NCI-H146 treated with DMSO at 0.1 percent for 48 hours (cell line): ENCODE measurements around the gene ATXN1.

Experiments used
- DNase-seq: peaks from one replicate; lab custom pipeline; 2025; ENCODE audit not compliant: unreplicated experiment; lab: John Stamatoyannopoulos, UW

The ATXN1 gene

DNA sequence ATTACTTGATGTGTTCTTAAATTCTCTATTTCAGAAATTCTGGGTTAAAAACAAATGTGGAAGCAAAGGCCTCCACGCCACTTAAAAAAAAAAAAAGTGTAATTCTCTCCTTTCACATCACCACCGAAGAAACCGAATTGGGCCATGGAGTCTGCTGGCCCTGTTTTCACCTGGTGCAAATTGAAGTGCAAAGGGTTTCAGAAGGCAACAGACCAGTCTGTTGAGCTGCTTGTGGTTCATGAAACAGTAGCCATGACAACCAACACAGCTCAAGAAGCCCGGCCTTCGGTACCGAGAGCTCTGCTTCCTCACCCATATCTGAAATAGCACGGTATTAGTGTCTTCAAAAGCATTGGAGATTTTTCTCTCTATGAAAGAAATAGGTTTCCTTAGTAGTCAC lies 459.7 kb downstream of the ATXN1 start:
- DNase-seq, result no peak

GRCh38 chr6:16299861-16300260 lies 461.4 kb downstream of the ATXN1 start:
- DNase-seq, result no peak

GRCh38 chr6:16296061-16296670 lies 465.1 kb downstream of the ATXN1 start:
- no peak for DNase-seq

DNA sequence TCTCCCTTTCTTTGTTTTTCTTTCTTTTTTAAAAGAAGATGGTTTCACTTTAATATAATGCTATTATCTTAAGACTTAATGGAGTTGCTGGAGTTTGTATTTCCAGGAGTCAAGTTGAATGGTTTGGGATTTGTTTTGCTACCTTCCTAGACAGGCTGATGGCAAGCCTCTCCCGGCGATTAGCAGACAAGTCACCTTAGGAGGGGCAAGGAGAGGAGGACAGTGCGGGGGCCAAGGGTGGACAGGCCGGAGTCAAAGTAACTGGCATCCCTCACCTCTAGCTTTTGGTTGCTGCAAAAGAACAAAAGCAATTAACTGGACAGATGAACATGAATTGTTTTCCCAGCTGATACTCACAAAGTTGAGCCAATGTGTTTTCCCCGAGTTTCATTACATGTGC lies 465.8 kb downstream of the ATXN1 start:
- DNase-seq, result no peak

DNA sequence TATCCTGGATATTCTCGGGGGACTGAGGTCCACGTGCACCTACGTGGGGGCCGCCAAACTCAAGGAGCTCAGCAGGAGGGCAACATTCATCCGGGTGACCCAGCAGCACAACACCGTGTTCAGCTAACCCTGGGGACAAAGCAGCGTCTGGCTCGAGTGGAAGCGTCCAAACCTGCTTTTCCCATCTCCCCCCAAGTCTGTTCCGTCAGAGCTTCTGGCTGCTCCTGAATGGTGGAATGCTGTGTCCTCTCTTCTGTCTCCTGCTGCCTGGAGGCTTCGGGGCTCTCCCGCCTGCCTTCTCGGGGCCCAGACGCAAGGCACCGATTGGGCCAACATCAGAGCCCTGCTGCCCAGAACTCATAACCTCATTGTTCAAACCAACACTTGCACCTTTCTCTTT lies 466.2 kb downstream of the ATXN1 start:
- no peak for DNase-seq

GRCh38 chr6:16294371-16294770 lies 466.9 kb downstream of the ATXN1 start:
- no peak for DNase-seq

- no peak for DNase-seq
These were observed 468.3 kb downstream of the ATXN1 start for GRCh38 chr6:16292942-16293341.

DNA sequence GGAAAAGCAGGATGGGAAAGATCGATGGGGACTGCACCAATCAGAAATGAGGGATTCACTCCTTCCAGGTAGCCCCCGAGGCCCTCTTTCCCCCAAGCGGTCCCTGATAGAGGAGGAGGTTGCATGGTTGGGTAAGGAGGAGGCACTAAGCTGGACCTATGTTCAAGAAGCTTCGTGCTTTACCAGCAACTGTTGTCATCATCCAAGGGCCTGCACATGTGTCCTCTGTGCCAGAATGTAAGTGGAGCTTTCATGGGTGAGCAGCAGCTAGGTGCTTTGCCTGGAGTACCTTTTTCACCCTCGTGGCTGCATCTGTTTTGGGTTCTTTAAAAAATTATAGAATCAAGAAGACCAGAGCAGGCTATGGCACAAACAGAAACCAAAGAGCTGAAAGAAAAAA lies 468.8 kb downstream of the ATXN1 start:
- DNase-seq, result no peak

- DNase-seq, result no peak
These were observed 469.5 kb downstream of the ATXN1 start for GRCh38 chr6:16291739-16292138.

- DNase-seq, result no peak
These were observed 473.1 kb downstream of the ATXN1 start for GRCh38 chr6:16288163-16288562.

DNA sequence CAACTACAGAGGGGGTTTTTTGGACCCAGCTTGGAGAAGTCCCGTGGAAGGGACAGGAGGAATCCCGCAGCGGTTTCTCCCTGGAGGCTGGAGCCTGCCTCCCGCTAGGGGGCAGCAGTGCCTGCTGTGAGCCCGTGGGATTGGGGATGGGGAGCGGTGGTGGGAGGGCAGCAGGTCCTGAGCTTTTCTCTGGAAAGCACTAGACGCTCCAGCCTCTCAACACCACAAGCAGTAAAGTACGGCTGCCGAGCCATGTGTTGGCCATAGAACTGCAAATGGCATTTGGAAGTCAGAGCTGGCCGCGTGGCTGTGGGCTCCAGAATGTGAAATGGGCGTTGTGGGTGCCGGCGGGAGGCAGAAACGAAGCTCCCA lies 475.1 kb downstream of the ATXN1 start:
- DNase-seq, result no peak

DNA sequence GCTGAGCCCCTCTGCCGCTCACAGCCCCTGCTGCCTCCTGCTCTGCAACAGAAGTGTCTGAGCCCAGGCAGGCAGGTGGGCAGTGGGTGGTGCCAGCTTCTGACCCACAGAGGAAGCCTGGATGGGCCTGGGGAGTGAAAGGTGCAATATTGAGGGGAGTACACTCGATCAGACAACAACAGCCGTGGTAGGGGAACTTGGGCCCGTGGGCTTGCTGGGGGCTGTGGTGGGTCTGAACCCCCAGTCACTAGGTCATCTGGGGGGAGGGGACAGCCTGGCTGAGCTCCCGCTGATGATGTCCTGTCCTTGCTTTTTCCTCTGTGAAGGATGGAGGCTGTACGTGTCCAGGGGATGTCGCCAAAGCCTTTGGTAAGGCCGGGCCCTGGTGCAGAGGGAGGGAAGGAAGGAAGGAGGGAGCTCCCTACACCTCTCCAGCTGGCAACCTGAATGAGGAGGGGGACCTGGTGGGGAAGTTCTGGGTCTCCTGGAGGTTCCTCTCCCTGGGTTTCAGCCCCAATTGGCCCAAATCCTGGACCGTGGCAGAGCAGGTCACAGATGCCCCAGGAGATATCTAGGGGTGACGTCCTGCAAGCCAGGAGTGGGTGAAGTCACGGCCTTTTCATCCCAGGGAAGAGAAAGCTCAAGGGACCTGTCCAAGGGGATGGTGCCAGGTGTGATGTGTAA lies 475.7 kb downstream of the ATXN1 start:
- no peak for DNase-seq

DNA sequence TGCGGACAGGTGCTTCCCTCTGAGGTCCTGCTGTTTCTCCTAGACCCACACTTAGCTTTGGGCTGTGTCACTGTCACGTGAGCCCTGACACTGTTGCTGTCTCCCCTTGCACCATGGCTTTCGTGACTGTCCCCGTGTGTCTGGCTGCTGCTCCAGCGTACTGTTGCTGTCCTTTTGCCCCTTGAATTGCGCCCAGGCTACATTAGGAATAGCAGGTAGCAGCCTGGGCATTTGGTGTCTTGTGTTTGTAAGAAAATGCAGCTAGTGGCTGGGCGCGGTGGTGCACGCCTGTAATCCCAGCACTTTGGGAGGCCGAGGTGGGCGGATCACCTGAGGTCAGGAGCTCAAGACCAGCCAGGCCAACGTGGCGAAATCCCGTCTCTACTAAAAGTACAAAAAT lies 476.8 kb downstream of the ATXN1 start:
- DNase-seq, result no peak

DNA sequence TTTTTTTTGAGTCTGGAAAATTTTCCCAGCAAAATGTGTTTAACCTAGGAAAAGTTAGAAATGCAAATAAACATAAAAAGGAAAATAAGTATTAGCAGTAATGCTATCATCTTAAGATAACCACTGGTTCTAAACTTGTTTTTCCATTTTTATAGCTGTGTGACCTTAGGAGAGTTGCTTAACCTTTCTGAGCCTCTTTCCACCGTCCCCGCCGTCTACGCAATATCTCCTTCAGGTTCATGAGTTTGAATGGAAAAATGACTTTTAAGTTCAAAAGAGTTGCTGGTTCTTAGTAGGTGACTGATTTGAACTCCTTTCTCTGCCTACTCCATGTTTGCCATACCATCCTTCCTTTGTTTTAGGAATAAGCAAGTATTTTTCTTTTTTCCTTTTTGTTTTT lies 478.9 kb downstream of the ATXN1 start:
- no peak for DNase-seq

GRCh38 chr6:16279243-16279642 lies 482.0 kb downstream of the ATXN1 start:
- no peak for DNase-seq

DNA sequence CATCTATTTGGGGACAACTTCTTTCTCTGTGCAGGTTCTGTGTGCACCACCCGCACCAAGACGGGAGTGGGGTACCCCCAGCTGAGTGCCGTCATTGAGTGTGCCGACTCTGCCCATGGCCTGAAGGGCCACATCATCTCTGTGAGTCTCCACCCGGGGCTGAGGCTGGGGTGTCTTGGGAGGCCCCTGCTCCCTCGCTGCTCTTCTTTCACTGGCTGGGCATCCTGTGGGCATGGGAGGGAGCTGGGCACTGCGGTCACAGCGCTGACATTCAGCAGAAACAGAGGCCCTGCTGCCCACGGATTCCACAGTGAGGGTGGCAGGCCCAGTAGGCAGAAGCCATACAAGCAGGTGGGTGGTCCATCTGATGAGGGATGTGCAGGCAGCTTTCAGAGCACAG lies 482.5 kb downstream of the ATXN1 start:
- no peak for DNase-seq

DNA sequence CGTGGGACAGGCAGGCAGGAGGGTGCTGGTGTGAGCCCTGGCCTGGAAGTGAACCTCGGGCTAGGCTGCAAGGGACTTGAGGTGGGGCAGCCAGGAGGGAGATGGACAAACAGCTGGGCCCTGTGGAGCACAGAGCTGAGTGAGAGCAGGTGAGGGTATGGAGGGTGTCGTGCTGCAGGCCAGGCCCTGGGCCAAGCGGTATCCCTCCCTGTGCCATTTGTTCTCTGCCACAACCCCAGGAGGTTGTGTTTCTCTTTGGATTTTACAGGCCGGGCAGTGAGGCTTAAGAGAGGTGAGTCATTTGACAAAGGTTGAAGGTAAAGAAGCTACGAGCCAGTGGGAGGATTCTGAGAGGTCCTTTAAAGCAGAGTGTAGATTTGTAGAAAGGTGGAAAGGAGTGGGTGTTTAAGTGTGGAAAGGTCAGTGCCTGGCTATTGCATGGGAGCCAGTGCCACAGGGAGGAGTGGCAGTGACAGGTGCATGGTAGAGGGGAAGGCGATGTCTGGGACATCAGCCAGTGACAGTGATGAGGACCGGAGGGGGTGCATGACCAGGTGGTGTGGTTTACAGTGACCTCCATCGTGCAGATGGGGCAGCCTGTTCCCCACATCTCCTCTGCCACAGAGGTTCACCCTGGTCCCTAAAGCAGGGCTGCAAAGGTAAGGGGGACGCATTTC lies 483.1 kb downstream of the ATXN1 start:
- no peak for DNase-seq

- DNase-seq, result no peak
These were observed 483.9 kb downstream of the ATXN1 start for GRCh38 chr6:16277101-16277981.

GRCh38 chr6:16274885-16275589 lies 486.2 kb downstream of the ATXN1 start:
- DNase-seq, result no peak

- DNase-seq, result no peak
These were observed 486.8 kb downstream of the ATXN1 start for GRCh38 chr6:16274483-16274882.

DNA sequence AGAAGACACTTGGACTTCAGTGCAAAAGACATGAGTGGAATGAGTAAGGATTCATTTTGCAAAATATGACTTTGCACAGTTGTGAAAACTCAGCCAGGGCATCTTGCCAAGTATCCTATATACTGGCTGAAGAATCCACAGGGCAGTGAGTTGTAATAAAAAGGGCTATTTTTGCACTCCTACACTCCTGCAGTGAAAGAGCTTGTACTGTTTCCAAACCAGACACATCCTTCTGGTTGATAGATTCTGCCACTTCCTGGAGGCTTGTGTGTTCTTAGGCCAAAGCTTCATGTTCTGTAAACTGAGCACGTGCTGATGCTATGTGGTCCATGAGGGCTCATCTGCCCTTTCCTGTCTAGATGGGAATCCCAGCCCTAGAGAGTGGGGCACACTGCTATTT lies 488.0 kb downstream of the ATXN1 start:
- DNase-seq, result no peak
